ENCODE data around the gene TSPYL6.
"Not testable (repeated sequence)": the region's sequence is repeated elsewhere in the genome, so short reads cannot be mapped to it uniquely, and the experiment has no call there.

Gene TSPYL6

DNA sequence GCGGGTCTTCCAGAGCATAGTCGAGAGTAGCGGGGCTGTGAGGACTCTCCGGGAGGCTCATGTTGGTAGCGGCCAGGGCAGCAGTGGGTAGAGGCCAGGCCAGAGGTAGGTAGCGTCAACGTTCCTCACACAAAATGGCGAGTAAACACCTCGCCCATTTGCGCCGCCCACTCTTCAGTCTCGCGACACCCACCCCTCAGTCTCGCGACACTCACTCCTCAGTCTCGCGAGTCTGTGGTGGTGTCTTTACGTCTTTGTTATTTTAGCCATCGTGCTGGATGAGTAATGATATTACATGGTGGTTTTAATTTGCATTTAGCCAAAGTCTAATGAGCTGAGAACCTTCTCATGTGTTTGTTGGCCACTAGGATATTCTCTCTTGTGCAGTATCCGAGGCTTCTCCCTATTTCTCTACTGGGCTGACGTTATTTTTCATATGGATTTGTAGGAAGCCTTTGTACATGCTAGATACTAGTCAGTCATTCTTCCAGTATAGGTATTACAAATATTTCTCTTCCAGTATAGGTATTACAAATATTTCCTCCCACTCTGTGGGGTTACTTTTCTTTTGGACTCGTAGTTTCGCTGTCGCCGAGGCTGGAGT is at the start of gene TSPYL6:
TSPYL6 (minus strand) TSS at position 139 of the 604 bp plus-strand sequence; CDS start at position 61, 78 bp downstream.
- DNase-seq = no peak

DNA sequence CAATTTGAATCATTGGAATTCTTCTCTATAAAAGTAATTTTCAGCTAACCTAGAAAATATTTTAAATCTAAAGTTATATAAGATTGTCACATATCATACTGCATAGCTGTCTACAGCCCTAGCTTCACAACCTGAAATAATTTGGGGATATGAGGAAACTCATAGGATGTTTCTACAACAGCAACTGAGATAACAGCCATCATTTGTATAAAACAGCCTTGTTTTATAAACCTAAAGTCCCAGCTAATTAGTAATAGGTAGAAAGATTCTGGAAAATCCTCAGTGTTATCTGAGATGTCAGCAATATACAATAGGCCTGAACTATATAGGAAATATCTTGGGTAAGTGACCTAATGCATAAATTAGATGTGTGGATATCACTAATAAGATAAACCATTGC is 47.6 kb upstream of the TSPYL6 start:
- DNase-seq = no peak

DNA sequence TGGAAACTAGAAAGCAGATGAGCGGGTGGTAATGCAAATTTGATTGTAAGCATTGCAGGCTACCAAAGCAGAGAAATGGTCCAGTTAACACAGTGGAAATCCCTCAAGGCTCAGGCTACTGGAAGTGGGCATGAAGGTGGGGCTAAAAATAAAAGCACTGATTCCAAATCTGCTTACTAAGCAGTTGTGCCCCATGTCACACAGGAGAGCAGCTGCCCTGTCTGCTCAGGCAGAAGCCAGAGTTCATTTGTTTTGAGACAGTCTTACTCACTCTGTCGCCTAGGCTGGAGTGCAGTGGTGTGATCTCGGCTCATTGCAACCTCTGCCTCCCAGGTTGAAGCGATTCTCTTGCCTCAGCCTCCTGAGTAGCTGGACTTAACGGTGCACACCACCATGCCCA is 42.5 kb upstream of the TSPYL6 start:
- no peak for DNase-seq

DNA sequence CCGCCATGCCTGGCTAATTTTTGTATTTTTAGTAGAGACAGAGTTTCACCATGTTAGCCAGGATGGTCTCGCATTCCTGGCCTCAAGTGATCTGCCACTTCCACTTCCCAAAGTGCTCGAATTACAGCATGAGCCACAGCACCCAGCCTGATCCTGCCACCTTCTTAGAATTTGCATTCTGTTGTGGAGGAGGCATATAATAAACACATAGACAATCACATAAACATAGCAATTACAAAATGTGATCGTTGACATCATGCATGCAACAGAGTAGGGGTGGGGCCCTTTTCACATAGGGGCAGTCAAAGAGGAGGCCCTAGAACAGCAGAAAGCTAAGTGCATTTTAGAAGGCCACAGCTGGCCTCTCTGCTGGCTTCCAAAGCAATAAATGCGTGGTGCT is 39.9 kb upstream of the TSPYL6 start:
- DNase-seq = no peak

DNA sequence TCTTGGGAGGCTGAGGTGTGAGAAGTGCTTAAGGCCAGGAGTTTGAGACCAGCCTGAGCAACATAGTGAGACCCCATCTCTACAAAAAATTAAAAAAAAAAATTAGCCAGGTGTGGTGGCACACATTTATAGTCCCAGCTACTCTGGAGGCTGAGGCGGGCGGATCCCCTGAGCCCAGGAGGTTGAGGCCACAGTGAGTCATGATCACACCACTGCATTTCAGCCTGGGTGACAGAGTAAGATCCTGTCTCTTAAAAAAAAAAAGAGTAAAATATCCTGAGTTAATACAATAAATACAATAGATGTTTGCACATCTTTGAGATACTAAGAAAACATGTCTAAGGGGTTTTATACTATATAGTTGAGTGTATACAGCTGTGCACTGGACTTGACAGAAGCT is 38.6 kb upstream of the TSPYL6 start:
- not testable (repeated sequence) for DNase-seq

DNA sequence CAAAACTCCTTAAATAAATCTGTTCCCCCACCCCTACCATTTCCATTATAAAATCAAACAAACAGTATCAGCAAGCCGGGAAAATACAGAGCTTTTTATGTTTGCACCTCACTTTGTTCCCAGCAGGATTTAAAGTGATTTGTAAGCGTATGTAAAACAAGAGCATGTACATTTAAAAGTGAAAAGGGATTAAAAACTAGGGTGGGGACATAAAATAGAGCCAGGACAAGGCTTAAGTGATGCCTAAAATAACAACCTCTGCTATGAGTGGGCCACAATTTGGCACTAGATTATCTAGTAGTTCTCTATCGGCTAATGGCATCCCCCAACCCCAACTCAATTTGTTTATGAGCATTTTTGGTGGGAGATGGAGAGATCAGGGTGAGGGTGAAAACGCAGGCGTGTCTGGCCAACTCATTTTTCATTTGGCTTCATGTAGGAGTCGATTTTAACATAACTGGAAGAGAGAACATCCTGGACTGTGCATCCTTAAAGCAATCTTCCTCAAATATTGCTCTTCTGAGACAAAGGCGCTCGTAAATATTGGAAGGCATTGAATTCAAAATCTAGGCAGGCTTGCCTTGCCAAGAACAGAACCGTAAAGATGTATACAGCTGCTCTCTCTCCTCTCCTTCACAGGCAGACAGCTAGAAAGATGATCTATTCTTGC is 34.5 kb upstream of the TSPYL6 start:
- no peak for DNase-seq

DNA sequence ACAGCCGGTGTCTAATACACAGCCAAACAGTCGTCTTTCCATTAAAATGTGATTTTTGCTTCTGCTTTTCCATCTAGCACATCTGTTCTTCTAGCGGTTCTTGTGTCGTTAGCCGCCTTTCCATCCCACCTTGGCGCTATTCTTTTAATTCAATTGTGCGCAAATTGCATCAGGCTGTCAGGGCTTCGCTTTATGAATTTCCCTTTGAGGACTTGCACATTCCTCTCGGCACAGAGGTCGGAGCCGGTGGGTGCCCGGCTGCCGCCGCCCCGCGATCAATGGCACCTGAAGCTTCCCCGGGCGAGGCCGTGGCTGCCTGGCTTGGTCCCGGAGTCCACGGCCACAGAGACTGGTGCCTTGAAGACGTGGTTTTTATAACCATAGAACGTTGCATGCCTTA is 33.9 kb upstream of the TSPYL6 start:
- DNase-seq = no peak

DNA sequence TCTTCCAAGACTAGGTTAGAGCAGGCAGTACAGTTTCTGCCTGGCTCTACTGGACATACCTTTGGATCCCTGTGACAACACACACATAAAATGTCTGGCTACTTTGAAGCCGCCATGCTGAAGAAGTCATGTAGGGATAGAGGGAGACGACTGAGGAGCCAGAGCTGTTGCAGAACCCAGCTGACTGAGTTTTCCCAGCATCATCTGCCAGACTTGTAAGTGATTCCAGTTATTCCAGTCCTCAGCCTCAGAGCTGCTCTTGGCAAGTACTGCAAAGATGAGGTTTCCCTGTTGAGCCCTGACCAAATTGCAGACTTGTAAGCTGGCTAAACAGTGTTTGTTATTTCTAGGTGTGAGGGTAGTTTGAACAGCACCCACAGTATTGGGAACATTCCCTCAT is 31.5 kb upstream of the TSPYL6 start:
- no peak for DNase-seq

DNA sequence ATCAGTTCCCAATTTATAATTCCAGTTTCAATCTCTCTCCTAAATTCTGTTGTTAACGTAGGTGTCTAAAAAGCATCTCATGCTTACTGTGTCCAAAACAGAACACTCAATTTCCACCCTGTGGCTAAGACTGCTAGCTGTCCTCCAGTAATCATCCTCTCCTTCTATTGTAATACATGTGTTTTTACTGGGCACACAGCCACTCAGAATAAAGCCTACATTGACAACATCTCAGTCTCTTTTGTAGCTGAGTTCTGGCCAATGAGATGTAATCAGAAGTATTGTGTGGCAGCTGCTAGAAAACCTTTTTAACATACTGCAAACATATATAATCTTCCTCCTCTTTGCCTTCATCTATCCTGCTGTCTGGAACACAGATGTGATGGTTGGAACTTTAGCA is 29.4 kb upstream of the TSPYL6 start:
- DNase-seq = no peak

DNA sequence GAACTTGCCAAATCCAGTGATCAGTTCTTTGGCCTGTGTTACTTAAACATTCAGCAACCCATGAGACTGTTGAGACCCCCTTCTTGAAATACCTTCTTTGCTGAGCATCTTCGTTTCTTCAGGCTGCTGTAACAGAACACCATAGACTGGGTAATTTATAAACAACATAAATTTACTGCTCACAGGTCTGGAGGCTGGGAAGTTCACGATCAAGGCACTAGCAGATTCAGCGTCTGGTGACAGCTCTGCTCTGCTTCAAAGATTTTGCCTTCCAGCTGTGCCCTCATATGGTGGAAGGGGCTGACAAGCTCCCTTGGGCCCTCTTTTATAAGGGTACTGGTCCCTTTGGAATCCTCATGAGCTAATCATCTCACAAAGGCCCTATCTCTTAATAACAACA is 28.8 kb upstream of the TSPYL6 start:
- DNase-seq = no peak

DNA sequence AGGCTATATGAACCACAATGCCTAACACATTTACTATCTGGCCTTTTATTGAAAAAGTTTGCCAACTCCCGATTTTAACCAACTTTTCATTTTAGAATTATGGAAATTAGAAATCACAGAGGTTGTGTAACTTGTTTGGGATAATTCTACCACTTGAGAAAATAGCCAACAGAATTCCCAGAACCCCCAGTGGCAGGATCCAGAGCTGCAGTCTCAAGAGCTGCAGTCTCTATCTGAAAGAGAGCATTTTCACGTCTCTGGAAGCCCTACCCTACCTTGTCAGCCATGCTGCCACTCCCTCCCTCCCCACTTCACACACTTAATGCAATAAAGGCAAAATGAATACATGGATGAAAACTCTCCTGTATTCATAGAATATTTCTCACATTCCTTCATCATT is 23.4 kb upstream of the TSPYL6 start:
- DNase-seq = no peak

DNA sequence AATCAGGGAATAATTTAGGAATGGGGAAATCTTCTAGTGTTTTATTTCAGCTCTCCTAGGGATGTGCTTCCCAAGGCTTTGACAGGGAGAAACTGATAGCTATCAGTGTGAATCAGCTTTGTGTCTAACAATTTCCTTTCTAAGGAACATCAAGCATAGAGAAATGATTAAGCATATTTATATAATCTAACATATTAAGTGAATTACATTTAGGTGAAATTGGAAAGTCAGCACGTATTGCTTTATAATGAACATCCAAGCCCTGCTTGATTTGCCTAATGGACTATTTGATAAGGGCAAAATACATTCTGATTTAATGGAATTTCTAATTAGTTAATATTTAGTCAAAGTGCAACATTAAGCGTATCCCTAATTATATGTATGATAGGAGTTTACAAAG is 19.5 kb upstream of the TSPYL6 start:
- DNase-seq = no peak

DNA sequence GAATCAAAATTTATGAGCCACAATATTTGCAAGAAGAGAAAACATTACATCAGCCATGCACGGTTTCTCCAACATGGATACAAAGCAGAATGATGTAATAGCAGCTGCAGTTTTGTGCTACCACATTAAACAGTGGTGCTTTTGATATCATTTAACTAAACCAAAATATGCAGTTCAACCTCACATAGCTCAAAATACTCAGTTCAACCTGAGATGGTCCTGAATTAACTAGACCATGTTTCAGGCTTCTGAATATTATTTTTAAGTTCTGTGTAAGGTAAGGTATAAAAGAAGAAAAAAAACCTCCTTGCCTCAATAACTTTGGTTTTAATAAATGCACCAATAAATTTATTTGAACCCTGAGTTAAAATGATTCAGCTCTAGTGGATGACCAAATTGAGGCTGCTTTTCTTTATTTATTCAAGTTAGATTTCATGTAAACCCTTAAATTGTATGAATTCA is 18.8 kb upstream of the TSPYL6 start:
- DNase-seq = no peak

DNA sequence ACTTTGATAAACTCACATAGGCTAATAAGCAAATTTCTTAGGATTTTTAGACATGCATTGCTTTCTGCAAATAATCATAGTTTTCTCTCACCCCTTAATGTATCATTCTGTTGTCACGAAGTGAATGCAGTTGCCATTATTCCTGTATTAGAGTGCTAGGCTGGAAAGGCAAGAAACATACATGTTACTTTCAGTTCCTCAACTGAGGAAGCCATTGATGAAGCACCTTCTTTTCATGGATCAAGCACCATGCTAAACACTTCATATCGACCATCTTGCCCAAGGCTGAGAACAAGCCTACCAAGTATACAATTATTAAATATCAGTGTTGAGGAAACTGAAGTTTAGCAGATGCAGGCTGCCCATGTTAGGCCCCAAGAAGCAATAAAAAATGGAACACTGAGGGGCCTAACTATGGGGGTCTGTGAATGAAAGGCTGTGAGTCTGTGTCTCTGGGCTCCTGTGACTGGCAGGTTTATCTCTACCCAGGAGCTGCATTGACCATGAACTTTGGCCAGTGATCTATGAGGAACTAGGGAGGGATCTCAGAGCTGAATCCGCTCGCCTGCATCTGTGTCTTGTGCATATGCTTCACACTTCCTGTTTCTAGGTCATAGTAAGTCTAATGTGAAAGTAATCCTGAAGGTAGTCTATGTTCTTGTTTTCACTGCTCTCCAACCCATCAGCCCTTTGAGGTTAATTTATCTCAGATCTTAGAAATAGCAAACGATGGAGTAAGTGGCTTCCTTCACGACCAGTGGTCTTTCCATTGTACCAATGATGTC is 16.0 kb upstream of the TSPYL6 start:
- DNase-seq = no peak

DNA sequence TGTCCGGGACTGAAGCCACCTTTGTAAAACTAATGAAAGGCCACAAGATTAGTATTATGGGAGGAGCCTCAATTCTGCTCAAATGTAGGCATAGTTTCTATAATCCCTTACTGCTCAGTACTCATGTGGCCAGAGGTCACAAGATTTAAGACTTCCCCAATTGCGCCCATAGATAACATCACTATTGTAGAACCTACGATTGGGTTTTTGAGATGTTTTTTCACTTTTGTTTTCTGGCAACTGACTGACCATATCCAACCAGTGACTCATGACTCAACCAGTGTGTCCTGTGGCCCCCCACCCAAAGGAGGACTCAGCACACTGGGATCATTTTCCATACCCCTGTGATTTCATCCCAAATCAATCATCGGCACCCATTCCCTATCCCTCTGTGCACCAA is 15.2 kb upstream of the TSPYL6 start:
- no peak for DNase-seq

DNA sequence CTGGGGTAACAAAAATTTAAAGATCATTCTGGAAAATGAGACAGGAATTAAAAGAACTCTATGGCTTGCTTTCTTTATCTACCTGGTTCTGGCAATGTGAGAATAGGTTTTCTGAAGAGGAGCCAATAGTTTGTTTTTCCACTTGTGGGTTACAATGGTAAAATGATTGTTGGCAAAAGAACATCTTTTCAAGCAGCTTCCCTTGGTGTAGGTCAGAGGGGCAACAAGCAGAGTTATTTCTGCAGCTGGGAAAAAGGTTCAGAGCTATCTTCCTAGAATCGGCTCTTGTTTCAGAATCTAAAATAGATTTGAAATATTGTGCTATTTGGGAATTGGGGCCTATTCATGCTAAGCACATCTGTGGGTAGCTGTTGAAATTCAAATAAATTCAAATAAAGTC is 11.5 kb upstream of the TSPYL6 start:
- no peak for DNase-seq

DNA sequence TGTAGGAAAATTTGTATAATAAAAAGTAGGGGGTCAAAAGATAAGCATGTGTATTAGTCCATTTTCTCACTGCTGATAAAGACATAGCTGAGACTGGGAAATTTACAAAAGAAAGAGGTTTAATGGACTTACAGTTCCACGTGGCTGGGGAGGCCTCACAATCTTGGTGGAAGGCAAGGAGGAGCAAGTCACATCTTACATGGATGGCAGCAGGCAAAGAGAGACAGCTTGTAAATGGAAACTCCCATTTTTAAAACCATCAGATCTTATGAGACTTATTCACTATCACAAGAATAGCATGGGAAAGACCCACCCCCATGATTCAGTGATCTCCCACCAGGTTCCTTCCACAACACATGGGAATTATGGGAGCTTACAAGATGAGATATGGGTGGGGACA is 9.1 kb upstream of the TSPYL6 start:
- DNase-seq = not testable (repeated sequence)

DNA sequence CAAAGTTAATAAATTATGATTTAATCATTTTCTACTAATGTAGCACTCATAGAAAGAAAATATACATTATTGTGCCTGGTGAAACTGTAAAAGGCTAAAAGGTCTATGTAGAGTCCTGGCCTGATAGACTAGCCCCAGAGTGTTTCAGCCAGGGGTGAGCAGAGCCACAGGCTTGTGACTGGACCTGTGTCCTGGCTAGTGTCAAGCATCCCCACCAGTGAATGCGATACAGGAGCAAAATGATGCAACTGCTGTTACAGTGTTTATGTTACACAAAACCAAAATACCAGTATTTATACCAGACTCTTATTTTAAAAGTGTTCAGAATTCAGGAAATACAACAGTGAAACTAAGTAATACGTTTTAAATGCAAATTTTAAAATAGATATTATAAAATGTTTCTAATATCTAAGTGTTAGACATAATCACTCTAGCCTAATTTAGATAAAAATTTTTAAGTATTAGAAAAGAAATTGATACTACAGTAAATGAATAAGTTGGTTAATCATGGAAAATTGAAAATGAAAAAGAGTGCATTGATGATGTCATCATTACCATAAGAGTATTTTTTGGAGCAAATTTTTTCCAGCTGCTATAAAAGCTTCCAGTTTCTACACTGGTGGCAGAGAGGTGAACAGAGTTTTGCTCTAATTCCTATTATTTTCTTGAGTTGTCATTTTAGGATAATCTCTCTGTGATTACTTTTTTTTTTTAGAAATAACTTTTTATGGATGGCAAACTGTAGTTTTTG is 6.2 kb upstream of the TSPYL6 start:
- DNase-seq = no peak

DNA sequence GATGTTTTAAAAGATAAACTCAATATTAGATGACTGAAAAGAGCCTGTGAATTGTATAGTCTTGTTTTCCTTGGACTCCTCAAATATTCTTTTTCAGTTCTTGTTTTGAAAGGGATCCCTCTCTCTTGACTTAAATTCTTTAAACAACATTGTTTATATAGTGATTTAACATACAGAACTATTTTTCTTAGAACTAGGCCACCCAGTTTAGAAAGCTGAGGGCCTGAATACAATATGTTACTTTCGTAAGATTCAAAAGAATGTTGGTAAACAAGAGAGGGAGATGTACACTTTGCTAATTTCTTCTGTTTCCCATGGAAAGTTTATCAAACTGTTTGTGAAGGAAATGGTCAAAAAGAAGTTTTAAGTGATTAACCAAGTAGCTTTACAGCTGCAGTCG is 5.5 kb upstream of the TSPYL6 start:
- DNase-seq = no peak

DNA sequence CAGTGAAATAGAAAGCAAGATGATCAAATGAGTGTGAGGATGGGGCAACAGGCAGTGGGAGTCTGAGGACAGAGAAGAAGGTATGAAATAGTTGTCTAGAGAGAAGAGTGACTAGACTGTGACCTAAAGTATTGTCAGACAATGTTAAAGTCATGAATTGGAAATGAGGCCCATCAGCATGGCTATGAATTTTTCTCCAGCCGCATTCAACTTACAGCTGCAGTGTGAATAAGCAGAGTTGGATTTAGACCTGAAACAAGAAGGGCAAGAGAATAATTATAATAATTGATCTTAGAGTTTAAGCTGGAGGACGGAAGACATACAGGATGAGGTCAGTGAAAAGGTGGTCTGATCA is 4.2 kb upstream of the TSPYL6 start:
- no peak for DNase-seq

DNA sequence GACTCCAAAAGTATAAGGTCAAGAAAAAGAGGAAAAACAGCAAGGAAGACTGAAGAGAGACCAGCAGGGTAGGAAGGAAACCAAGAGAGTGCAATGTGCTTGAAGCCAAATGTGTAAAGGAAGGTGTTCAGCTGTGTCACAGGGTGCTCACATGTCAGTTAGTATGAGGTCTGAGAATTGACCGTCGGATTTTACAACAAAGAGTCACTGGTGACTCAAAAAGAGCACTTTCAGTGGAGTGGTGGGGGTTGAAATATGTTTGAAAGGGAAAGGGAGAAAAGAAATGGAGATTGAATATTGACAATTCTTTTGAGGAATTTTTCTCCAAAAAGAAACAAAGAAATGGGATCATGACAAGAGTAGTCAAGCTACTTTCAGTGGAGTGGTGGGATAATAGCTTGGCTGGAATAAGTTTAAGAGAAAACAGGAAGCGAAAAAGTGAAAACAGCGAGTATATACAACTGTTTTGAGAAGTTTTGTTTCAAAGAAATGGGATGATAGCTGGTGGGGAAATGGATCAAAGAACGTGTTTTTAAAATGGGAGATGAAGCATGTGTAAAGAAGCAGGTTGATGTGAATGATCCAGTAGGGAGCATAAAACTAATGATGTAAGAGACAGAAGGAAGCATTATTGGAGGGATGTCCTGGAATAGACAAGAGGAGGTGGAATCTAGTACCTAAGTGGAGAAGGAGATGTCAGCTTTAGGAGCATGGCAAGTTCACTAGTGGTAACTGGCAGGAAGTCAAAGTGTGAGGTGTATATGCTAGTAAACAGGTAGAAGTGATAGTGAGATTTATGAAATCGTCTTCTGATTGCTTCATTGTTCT is 3.6 kb upstream of the TSPYL6 start:
- DNase-seq = no peak

DNA sequence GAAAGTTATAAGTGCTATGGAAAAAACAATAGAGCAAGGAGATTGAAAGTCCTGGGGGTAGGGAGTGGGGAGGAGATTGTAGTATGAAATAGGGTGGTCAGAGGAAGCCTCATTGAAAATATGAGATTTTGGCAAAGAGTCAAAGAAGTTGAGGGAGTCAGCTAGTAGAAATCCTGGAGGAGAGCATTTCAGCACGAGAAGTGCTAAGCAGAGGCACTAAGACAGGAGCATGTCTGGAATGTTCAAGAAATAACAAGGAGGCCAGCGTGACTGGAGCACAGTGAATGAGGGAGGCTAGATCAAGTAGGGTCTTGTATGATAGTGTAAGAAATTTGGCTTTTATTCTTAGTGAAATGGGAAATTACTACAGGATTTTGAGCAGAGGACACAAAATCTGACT is 2.1 kb upstream of the TSPYL6 start:
- no peak for DNase-seq
